Measurements from ENCODE around the gene SNX27. TPM values are rescaled to one million over a fixed set of nuclear protein-coding genes. Genes with fewer than 3 reads are reported as not detected.

SNX27 gene
- total RNA-seq, 2 donors from 2014 or later = 41.2 to 47.3 TPM

DNA sequence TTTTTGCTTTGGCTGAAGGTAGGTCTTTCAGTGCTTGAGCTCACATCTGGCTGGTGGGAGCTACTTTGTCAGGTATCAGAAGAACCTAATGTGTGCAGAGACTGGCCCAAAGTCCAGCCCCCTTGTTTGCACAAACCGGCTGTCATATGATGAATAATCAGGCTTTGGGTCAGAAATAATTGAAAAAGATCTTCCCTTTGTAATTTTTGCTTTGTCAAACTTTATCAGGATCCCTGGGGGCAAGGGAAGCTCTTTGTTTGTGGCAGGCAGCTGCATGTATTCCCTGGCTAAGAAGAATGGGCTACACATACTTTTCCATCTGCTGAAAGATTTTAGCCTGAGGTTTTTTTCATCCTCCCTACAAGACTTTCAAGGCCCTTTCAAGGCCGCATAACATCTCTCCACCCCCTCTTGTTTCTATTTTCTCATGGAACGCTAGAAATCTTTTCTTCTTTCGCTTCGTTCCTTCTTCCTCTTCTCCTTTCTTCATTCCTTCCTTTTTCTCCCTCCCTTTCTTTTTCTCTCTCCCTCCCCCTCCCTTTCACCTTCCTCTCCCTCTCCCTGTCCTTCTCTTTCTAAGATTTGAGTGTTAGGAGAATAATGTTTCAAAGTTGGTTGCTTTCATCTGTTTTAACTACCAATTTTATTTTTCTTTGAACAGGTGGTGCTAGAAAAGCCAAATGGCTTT, 46.2 kb upstream of the SNX27 start:
- no peak for DNase-seq
- WGBS, 2 experiments (ENCODE audit: insufficient coverage in 1 of 2, insufficient read length in 1 of 2) = 58 to 77% methylated on average over 5 of the region's 5 CpGs
- Histone ChIP-seq H3K4me1 (ENCODE audit: control insufficient read depth, insufficient read depth, low read length) (peaks cover 4% of the 10 kb centered on the region), H3K9ac (ENCODE audit: extremely low read depth, low read length, poor library complexity, severe bottlenecking) (no peak overlapping the region), H3K27ac (ENCODE audit: low read depth, low read length) (peak overlapping the region; percentile 46), H3K36me3 (ENCODE audit: control insufficient read depth, insufficient read depth, low read length) (peaks cover 49% of the 10 kb centered on the region), H3K9me3 (ENCODE audit: control insufficient read depth, low read length) (no peaks in the 10 kb centered on the region), H3K4me3 (ENCODE audit: low read length) (peak overlapping the region; percentile 14), H3K27me3 (ENCODE audit: control insufficient read depth, insufficient read depth, low read length, poor library complexity, severe bottlenecking) (no peaks in the 10 kb centered on the region)
- Mint-ChIP-seq H3K4me3 (no peak overlapping the region), H3K9me3 (no peaks in the 10 kb centered on the region), H3K4me1 (peaks cover 10% of the 10 kb centered on the region), H3K27ac (no peak overlapping the region), H3K27me3 (ENCODE audit: insufficient read depth) (no peaks in the 10 kb centered on the region), H3K36me3 (ENCODE audit: low read depth) (peaks cover 35% of the 10 kb centered on the region)
- TF ChIP-seq, protein P1, sequence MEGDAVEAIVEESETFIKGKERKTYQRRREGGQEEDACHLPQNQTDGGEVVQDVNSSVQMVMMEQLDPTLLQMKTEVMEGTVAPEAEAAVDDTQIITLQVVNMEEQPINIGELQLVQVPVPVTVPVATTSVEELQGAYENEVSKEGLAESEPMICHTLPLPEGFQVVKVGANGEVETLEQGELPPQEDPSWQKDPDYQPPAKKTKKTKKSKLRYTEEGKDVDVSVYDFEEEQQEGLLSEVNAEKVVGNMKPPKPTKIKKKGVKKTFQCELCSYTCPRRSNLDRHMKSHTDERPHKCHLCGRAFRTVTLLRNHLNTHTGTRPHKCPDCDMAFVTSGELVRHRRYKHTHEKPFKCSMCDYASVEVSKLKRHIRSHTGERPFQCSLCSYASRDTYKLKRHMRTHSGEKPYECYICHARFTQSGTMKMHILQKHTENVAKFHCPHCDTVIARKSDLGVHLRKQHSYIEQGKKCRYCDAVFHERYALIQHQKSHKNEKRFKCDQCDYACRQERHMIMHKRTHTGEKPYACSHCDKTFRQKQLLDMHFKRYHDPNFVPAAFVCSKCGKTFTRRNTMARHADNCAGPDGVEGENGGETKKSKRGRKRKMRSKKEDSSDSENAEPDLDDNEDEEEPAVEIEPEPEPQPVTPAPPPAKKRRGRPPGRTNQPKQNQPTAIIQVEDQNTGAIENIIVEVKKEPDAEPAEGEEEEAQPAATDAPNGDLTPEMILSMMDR (conservative IDR thresholded peaks at IDR 0.05) = no peak

DNA sequence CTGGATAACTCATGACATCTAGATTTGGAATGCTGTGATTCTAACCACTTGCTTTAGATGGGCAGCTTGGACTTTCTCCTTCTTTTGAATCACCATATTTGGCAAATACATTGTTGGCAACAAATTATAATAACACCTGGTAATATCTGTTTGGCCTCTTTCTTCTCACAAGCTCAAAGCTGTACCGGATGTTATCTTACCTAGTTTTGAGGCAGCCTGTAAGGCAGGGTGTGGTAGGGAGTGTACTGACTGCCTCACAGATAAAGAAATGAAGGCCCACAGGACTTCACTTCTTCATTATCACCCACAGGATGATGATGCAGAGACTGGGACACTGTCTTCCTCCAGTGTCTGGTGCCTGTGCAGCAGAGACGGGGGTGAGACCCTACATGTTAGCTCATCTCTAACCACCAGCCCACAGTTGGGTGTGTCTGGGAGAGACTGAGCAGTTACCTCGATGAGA, 43.2 kb upstream of the SNX27 start:
- H3K9me3 Mint-ChIP-seq = no peaks in the 10 kb centered on the region
- no peak overlapping the region for H3K4me3 Mint-ChIP-seq
- H3K27ac Mint-ChIP-seq = no peak overlapping the region
- Histone ChIP-seq H3K9me3 (ENCODE audit: control insufficient read depth, low read length) (no peaks in the 10 kb centered on the region), H3K27ac (ENCODE audit: low read depth, low read length) (no peak overlapping the region), H3K36me3 (ENCODE audit: control insufficient read depth, insufficient read depth, low read length) (peaks cover 60% of the 10 kb centered on the region), H3K4me3 (ENCODE audit: low read length) (no peak overlapping the region), H3K4me1 (ENCODE audit: control insufficient read depth, insufficient read depth, low read length) (peaks cover 4% of the 10 kb centered on the region), H3K9ac (ENCODE audit: extremely low read depth, low read length, poor library complexity, severe bottlenecking) (no peak overlapping the region), H3K27me3 (ENCODE audit: control insufficient read depth, insufficient read depth, low read length, poor library complexity, severe bottlenecking) (no peaks in the 10 kb centered on the region)
- TF ChIP-seq, protein P1 (conservative IDR thresholded peaks at IDR 0.05) = no peak
- peaks cover 39% of the 10 kb centered on the region for H3K36me3 Mint-ChIP-seq (ENCODE audit: low read depth)
- no peaks in the 10 kb centered on the region for H3K27me3 Mint-ChIP-seq (ENCODE audit: insufficient read depth)
- DNase-seq = no peak
- peaks cover 10% of the 10 kb centered on the region for H3K4me1 Mint-ChIP-seq
- WGBS, 2 experiments (ENCODE audit: insufficient coverage in 1 of 2, insufficient read length in 1 of 2) = 92 to 100% methylated on average over 1 to 3 of the region's 3 CpGs

DNA sequence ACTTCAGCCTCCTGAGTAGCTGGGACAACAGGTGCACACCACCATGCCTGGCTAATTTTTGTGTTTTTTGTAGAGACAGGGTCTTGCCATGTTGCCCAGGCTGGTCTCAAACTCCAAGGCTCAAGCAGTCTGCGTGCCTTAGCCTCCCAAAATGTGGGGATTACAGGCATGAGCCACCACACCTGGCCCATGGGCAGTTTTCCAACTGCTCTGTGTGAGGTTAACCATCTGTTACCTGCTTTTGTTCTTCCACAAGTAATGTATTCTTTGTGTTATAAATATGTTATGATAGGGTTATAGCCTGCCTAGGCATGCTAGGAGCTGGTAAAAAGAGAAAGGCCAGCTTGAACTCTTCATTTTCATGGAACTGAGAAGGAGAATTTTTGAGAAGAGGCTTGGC, 41.0 kb upstream of the SNX27 start:
- no peak overlapping the region for H3K27ac Mint-ChIP-seq
- H3K4me3 Mint-ChIP-seq = no peak overlapping the region
- Histone ChIP-seq H3K4me3 (ENCODE audit: low read length) (no peak overlapping the region), H3K27me3 (ENCODE audit: control insufficient read depth, insufficient read depth, low read length, poor library complexity, severe bottlenecking) (no peaks in the 10 kb centered on the region), H3K27ac (ENCODE audit: low read depth, low read length) (no peak overlapping the region), H3K9ac (ENCODE audit: extremely low read depth, low read length, poor library complexity, severe bottlenecking) (no peak overlapping the region), H3K4me1 (ENCODE audit: control insufficient read depth, insufficient read depth, low read length) (no peaks in the 10 kb centered on the region), H3K36me3 (ENCODE audit: control insufficient read depth, insufficient read depth, low read length) (peaks cover 66% of the 10 kb centered on the region), H3K9me3 (ENCODE audit: control insufficient read depth, low read length) (no peaks in the 10 kb centered on the region)
- peaks cover 43% of the 10 kb centered on the region for H3K36me3 Mint-ChIP-seq (ENCODE audit: low read depth)
- TF ChIP-seq, protein P1 (conservative IDR thresholded peaks at IDR 0.05) = no peak
- DNase-seq = no peak
- H3K4me1 Mint-ChIP-seq = peaks cover 2% of the 10 kb centered on the region
- no peaks in the 10 kb centered on the region for H3K9me3 Mint-ChIP-seq
- H3K27me3 Mint-ChIP-seq (ENCODE audit: insufficient read depth) = no peaks in the 10 kb centered on the region
- 80 to 94% methylated on average over 1 of the region's 1 CpG for WGBS, 2 experiments (ENCODE audit: insufficient coverage in 1 of 2, insufficient read length in 1 of 2)
